NCI-H2227 (cell line): Measurements from ENCODE around the gene S100A1.
"Not testable (repeated sequence)": the region's sequence is repeated elsewhere in the genome, so short reads cannot be mapped to it uniquely, and the experiment has no call there.

ENCODE experiments used
- DNase-seq: peaks from one replicate; lab custom pipeline; 2025; ENCODE audit not compliant: unreplicated experiment; lab: John Stamatoyannopoulos, UW

The S100A1 gene

GRCh38 chr1:153652805-153653500 lies 24.7 kb downstream of the S100A1 start:
- no peak for DNase-seq

DNA sequence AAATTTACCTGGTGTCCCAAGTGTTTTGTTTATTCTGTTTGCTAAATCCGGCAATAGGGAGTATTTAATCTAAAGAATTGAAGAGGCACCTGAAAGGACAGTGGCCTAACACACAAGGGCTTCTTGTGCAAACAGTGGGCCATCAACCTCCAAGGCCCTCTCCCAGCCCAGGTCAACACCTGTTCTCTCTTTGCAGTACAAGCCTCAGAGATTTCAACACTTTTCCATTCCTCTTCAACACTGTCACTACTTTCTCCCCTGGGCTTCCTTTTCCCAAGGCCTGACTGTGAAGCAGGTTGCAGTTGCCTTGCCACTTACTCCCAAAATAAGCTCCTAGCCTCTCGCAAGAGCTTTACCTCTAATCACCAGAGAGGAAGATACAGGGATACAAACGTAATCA lies 27.1 kb downstream of the S100A1 start:
- DNase-seq, result no peak

DNA sequence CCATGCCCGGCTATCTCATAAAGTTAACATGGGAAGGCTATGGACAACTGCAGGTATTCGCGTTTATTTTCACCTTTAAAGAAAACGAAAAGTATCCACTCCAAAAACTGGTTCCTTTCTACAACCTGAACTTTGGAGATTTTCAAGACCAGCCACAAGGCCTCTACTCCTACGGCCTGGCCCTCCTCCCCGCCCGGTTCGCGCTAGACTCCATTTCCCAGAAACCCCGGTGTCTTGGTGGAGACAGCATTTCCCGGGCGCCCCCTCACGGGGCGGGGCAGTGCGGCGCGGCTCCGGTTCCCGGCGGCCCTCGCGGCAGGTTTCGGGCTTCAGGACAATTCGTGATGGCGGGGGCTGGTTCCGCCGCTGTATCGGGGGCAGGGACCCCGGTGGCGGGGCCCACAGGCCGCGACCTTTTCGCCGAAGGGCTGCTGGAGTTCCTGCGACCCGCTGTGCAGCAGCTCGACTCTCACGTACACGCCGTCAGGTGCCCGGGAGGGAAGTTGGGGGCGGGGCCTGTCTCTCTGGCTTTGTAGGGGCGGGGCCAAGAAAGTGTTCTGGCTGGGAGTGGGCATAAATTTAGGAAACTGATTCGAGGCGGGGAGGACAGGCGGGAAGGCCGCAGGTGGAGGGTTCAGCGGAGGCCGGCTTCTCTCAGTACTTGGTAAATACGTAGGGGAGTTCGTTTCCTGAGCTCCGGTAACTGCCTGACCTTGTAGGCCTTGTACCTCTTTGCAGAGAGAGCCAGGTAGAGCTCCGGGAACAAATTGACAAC lies 30.4 kb downstream of the S100A1 start, which contains the start of gene SNAPIN:
SNAPIN (plus strand) TSS at position 304 of the 775 bp plus-strand sequence; CDS start at position 345, 41 bp downstream.
- DNase-seq, result peak; percentile 94

DNA sequence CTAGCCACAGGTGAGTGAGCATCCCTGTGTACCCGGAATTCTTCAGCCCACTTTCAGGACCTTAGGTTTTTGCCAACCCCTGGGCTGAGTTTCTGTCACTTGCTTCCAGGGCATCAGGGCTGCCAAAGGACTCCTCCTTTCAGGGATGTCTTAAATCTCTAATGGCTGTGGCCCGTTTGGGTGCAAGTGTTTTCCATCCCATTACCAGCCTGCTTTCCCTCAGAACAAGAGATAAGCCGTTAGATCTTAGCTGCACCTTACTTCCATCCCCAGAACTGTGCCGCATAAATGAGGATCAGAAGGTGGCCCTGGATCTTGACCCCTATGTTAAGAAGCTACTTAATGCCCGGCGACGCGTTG lies 30.9 kb downstream of the S100A1 start:
- no peak for DNase-seq

GRCh38 chr1:153659656-153660055 lies 31.4 kb downstream of the S100A1 start:
- DNase-seq, result peak; percentile 9

DNA sequence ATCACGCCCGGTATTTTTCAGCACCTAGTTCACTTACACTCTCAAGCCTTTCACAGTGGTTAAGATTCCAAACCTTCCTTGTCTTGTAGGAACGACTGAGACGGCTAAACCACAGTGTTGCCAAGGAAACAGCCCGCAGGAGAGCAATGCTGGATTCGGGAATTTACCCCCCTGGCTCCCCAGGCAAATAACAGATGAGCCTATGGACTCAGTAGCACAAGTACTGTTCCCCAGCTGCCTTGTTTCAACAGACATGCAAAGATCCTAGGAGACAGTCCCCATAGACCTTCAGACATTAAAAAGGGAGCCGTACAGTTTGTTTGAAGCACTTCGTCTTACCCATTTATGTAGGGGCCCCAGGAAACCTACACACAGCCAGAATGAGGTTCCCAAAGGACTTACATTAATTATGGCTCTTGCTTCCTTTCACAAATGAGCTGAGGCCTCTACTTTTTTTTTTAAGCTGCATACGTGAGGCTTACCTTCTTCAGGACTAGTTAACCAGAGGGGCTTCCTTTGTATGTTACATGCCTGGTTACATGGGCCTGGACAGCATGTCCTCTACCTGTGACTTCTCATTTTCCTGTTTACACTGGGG lies 33.0 kb downstream of the S100A1 start:
- no peak for DNase-seq

DNA sequence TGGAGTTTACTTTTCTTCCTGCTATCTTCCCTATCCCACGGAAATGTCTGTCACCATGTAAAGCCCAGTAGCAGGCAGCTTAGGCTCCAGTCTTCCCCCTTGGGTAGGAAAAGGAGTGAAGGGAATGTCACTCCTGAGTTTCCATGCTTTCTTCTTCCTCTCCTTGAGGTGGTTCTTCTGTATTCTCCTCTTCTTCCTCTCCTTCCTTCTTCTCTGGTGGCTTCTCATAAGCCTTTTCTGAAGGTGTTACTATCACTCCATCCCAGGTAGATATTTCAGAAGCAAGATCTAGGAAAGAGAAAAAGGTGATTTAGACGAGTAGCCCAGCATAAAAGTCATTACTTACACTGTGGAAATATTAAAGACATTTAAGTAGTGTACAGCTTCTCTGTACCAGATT lies 34.0 kb downstream of the S100A1 start:
- no peak for DNase-seq

DNA sequence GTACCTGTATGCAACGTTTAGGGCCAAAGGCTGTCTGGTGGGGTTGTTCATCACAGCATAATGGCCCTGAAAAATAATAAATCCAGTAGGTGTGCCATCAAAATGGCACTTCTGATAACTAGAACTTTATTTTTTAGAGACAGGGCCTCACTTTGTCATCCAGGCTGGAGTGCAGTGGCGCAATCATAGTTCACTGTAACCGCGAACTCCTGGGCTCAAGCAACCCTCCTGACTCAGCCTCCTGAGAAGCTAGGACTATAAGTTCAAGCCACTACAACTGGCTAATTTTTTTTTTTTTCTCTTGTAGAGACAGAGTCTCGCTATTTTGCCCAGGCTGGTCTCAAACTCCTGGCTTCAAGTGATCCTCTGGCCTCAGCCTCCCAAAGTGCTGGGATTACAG lies 35.0 kb downstream of the S100A1 start:
- DNase-seq, result no peak

DNA sequence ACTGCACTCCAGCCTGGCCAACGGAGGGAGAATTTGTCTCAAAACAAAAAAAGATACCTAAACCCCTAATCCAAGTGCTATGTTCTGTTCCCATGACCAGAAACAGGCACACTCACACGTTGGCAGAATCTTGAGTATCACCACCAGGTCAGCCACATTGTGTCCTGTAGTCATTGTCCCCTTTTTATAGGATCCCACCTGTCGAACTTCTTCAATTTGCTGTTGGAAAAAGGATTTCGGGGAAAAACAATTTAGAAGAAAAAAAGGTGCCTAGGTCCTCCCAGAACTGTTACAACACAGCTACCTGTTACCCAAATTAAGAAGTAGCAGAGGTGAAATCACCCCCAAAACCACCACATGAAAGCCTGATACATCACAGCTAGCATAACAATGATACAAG lies 39.2 kb downstream of the S100A1 start:
- no peak for DNase-seq

GRCh38 chr1:153668672-153669071 lies 40.4 kb downstream of the S100A1 start:
- not testable (repeated sequence) for DNase-seq

DNA sequence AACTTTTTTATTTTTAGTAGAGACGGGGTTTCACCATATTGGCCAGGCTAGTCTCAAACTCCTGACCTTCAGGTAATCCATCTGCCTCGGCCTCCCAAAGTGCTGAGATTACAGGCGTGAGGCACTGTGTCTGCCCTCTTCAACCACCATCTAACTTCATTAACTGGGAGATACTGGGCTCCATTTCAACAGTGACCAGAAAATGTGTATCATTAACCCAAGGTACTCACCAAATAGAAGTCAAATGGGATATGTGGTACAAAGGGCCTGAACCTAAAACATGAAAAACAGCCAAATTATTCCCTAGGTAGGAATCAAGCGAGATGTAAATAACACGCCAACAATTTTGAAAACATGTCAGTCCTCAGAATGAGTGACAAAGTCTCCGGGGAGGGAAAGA lies 41.4 kb downstream of the S100A1 start:
- no peak for DNase-seq

- peak; percentile 51 for DNase-seq
Observed at GRCh38 chr1:153670257-153670858, 42.1 kb downstream of the S100A1 start.

- DNase-seq, result peak; percentile 99
Observed at GRCh38 chr1:153670859-153671627, 42.8 kb downstream of the S100A1 start, which contains the start of gene ILF2. ILF2 (minus strand) TSS chr1:153670993; CDS start chr1:153670922, 71 bp downstream.

DNA sequence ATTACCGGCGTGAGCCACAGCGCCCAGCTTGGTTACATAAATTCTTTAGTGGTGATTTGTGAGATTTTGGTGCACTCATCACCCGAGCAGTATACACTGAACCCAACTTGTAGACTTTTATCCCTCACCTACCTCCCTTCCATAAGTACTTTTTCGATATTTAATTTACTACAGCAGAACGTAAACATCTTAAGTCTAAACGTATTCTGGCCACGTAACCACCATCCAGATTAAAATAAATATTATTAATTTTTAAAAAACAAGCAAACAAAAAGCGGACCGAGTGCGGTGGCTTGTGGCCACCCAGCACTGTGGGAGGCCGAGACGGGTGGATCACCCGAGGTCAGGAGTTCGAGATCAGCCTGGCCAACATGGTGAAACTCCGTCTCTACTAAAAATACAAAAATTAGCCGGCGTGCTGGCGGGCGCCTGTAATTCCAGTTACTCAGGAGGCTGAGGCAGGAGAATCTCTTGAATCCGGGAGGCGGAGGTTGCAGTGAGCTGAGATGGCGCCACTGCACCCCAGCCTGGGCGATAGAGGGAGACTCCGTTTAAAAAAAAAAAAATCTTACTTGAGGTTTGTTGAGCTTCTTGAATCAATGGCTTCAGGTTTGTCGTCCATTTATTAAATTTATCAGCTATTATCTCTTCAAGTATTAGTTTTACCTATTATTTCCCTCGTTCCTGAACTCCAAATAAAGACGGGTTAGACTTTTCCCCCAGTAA lies 43.6 kb downstream of the S100A1 start:
- peak; percentile 52 for DNase-seq

DNA sequence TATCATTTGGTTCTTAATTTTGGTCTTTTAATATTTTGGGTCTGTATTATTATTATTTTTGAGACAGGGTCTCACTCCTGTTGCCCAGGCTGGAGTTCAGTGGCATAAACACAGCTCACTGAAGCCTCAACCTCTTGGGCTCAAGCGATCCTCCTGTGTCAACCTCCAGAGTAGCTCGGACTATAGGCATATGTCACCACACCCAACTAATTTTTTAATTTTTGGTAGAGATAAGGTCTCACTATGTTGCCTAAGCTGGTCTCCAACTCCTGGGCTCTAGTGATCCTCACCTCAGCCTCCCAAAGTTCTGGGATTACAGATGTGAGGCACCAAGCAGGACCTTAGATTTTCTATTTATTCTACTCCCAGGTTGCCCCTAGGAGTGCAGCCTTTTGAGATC lies 45.3 kb downstream of the S100A1 start:
- DNase-seq, result no peak

- DNase-seq, result peak; percentile 59
Observed at GRCh38 chr1:153677718-153678518, 49.7 kb downstream of the S100A1 start.

DNA sequence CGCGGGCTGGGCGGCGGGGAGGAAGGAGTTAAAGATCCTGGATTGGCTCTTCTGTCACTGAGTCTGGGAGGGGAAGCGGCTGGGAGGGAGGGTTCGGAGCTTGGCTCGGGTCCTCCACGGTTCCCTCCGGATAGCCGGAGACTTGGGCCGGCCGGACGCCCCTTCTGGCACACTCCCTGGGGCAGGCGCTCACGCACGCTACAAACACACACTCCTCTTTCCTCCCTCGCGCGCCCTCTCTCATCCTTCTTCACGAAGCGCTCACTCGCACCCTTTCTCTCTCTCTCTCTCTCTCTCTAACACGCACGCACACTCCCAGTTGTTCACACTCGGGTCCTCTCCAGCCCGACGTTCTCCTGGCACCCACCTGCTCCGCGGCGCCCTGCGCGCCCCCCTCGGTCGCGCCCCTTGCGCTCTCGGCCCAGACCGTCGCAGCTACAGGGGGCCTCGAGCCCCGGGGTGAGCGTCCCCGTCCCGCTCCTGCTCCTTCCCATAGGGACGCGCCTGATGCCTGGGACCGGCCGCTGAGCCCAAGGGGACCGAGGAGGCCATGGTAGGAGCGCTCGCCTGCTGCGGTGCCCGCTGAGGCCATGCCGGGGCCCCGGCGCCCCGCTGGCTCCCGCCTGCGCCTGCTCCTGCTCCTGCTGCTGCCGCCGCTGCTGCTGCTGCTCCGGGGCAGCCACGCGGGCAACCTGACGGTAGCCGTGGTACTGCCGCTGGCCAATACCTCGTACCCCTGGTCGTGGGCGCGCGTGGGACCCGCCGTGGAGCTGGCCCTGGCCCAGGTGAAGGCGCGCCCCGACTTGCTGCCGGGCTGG lies 50.5 kb downstream of the S100A1 start, which contains the start of gene NPR1:
NPR1 (plus strand) TSS at position 170 of the 818 bp plus-strand sequence; CDS start at position 591, 421 bp downstream.
- peak; percentile 40 for DNase-seq
